Subcutaneous adipose tissue (tissue), 4 donors: ENCODE measurements around the gene IL36G. TPM values are rescaled to one million over a fixed set of nuclear protein-coding genes. Genes with fewer than 3 reads are reported as not detected.

ENCODE experiments used
- total RNA-seq, 4 donors: library from RNA; depleted of rRNA; stranded (reverse); fragments of >200 nt; gene quantifications; one replicate each; pipeline ENCODE4 v1.1.0, GENCODE V29; 2016
- TF ChIP-seq, protein P1 (sequence below): fragments of 450-650 bp; IDR thresholded peaks from one replicate; pipeline ENCODE4 v1.5.1; 2016; ENCODE audit warnings: low read depth, mild to moderate bottlenecking, control low read depth, antibody characterized with exemption, moderate library complexity

The IL36G gene
- total RNA-seq = not detected

GRCh38 chr2:112977559-112978056, at the start of gene IL36G:
IL36G (plus strand) TSS chr2:112978006; CDS start chr2:112978639, 633 bp downstream.
- TF ChIP-seq, protein P1, sequence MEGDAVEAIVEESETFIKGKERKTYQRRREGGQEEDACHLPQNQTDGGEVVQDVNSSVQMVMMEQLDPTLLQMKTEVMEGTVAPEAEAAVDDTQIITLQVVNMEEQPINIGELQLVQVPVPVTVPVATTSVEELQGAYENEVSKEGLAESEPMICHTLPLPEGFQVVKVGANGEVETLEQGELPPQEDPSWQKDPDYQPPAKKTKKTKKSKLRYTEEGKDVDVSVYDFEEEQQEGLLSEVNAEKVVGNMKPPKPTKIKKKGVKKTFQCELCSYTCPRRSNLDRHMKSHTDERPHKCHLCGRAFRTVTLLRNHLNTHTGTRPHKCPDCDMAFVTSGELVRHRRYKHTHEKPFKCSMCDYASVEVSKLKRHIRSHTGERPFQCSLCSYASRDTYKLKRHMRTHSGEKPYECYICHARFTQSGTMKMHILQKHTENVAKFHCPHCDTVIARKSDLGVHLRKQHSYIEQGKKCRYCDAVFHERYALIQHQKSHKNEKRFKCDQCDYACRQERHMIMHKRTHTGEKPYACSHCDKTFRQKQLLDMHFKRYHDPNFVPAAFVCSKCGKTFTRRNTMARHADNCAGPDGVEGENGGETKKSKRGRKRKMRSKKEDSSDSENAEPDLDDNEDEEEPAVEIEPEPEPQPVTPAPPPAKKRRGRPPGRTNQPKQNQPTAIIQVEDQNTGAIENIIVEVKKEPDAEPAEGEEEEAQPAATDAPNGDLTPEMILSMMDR = no peak

DNA sequence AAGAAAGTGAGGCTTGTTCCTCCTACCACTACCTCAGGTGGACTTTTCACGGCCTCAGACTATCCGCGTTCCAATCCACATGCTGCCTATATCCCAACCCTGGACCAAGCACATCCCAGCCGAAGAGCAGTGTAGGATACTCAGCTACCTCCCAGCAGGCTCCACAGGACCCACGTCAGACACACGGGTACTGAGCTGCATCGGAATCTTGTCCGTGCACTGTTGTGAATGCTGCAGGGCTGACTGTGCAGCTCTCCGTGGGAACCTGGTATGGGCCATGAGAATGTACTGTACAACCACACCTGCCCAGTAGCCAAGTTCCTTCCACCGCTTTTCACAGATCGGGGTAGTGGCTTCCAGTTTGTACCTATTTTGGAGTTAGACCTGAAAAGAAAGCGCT, 44.5 kb upstream of the IL36G start:
- TF ChIP-seq, protein P1 = no peak

GRCh38 chr2:112936927-112937232, 40.9 kb upstream of the IL36G start:
- TF ChIP-seq, protein P1 = no peak

GRCh38 chr2:112938904-112939303, 38.9 kb upstream of the IL36G start:
- TF ChIP-seq, protein P1 = no peak

GRCh38 chr2:112939425-112939824, 38.4 kb upstream of the IL36G start:
- TF ChIP-seq, protein P1 = no peak

- TF ChIP-seq, protein P1 = no peak
Measured at GRCh38 chr2:112940859-112941625, 36.8 kb upstream of the IL36G start.

DNA sequence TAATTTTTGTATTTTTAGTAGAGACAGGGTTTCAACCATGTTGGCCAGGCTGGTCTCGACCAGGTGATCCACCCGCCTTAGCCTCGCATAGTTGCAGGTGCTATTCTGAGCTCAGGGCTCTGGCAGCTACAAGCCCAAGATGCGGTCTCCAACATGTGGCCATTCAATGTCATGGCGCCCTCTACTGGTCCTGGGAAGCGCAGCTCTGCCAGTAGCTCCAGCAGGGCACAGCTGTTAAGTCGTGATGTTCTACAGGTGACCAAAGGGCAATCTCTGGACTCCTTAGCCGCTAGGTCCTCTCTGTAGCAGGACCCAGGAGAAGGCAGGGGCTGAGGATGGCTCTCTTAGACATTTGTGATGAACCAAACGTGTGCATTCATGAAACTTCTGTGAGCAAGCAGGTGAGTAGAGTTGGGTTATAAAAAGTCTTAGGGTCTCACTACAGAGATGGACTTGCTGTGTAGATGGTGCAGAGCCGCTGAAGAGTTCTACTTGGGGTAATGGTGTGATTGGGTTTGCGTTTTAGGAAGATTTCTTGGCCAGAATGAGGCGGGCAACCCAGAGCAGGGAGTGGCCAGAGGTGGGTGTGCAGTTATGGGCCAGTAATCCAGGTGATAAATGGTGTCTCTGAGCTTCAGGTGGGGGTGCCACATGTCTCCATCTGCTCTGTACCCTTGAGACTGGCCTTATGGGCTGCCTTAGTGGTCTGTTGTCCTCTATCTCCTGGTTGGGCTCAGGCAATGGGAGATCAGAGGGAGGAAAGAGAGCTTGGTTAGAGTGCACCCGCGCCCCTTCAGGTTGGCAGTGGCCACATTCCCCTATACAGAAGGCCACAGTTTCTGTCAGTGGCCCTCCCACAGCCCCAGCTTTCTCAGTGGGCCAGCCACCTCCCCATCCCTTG, 35.8 kb upstream of the IL36G start:
- TF ChIP-seq, protein P1 = no peak
